ENCODE results near the gene NHEJ1.

Gene NHEJ1

DNA sequence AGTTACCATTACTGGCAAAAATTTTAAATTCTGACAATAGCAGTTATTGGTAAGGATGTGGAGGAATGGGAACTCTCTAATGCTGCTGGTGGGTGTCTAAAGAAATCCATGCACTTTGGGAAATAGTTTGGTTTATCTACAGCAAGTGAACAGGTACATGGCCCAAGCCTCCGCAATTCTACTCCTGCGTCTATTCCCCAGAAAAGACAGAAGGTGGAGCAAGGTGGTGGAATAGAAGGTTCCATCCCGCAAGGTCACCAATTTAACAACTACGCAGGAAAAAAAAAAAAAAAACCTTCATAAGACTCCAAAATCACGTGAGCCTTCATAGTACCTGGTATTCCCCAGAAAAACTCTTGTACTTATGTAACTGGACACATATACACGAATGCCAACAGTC is 125.8 kb downstream of the NHEJ1 start:
- TF ChIP-seq, protein P1, sequence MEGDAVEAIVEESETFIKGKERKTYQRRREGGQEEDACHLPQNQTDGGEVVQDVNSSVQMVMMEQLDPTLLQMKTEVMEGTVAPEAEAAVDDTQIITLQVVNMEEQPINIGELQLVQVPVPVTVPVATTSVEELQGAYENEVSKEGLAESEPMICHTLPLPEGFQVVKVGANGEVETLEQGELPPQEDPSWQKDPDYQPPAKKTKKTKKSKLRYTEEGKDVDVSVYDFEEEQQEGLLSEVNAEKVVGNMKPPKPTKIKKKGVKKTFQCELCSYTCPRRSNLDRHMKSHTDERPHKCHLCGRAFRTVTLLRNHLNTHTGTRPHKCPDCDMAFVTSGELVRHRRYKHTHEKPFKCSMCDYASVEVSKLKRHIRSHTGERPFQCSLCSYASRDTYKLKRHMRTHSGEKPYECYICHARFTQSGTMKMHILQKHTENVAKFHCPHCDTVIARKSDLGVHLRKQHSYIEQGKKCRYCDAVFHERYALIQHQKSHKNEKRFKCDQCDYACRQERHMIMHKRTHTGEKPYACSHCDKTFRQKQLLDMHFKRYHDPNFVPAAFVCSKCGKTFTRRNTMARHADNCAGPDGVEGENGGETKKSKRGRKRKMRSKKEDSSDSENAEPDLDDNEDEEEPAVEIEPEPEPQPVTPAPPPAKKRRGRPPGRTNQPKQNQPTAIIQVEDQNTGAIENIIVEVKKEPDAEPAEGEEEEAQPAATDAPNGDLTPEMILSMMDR (conservative IDR thresholded peaks at IDR 0.05) = no peak
- no peak overlapping the region for H3K27ac ChIP-seq

- TF ChIP-seq, protein P1 (conservative IDR thresholded peaks at IDR 0.05) = no peak
- no peak overlapping the region for H3K27ac ChIP-seq
Observed at GRCh38 chr2:219032051-219032745, 128.4 kb downstream of the NHEJ1 start.

GRCh38 chr2:219031005-219031738 is 129.4 kb downstream of the NHEJ1 start:
- no peak overlapping the region for H3K27ac ChIP-seq
- TF ChIP-seq, protein P1 (conservative IDR thresholded peaks at IDR 0.05) = no peak

GRCh38 chr2:219030177-219030940 is 130.3 kb downstream of the NHEJ1 start:
- H3K27ac ChIP-seq = no peak overlapping the region
- TF ChIP-seq, protein P1 (conservative IDR thresholded peaks at IDR 0.05) = no peak

DNA sequence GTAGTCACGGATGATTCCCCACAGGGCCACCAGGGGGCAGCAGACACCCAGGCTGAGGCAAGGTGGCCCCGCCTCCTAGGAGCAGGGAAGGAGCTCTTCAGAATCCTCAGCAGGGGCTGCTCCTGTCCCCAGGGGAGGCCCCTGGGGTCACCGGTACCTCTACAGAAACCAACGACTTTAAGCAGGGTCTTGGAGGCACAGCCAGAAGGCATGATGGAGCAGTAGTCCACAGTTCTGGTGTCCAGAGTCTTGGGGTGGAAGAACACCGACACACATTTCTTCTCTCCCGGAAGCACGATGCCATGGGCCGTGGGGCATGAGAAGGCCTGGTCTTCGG is 130.8 kb downstream of the NHEJ1 start:
- TF ChIP-seq, protein P1 (conservative IDR thresholded peaks at IDR 0.05) = peak; percentile 97
- no peak overlapping the region for H3K27ac ChIP-seq

DNA sequence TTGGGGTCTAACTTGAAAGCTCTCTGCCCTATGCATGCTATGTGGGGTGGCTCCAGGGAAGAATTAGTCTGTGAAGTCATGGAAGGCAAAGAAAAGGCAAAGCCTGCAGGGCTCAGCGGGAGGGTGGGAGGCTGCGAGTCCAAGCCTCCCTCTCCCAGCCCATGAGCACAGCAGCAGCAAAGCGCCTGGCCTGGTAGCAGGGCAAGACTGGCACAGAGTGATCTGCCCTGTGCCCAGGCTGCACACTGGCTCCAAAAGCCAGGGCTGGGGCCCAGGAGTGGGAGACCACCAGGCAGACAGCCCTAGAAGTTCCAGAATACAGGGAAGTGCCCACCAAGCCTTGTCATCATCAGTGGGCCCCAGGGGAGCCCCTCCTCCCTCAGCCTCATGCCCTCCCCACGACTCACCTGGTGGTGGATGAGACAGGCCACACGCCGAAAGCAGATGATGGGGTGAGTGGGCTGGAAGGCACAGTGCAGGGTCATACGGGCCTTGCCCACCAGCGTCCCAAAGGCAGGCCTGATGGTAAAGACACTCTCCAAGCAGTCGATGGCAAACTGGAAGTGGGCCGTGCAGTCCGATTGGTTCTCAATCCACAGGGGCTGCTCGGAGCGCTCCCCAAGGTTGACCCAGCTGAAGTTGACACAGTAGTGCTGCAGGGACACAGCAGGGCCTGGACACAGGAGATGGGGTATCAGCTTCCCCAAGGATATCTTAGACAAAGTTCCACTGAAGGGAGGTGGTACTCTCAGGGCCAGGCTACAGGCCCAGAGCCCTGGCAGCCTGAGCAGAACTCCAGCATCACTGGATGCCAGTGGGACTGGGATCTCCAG is 131.4 kb downstream of the NHEJ1 start:
- TF ChIP-seq, protein P1 (conservative IDR thresholded peaks at IDR 0.05) = no peak
- no peak overlapping the region for H3K27ac ChIP-seq
